COLO829 (cell line): Measurements from ENCODE around the gene CDK10.
"Not testable (repeated sequence)": the region's sequence is repeated elsewhere in the genome, so short reads cannot be mapped to it uniquely, and the experiment has no call there.

Source experiments
- DNase-seq: peaks from one replicate; pipeline ENCODE4 v3.0.0; 2012; ENCODE audit warnings: low spot score

The CDK10 gene

GRCh38 chr16:89695875-89696669 lies 9.6 kb downstream of the CDK10 start:
- DNase-seq = no peak

GRCh38 chr16:89696670-89697128 lies 10.2 kb downstream of the CDK10 start:
- DNase-seq = no peak

GRCh38 chr16:89697161-89697615 lies 10.7 kb downstream of the CDK10 start:
- DNase-seq = no peak

- DNase-seq = no peak
Measured at GRCh38 chr16:89697616-89698331, 11.3 kb downstream of the CDK10 start.

- not testable (repeated sequence) for DNase-seq
Measured at GRCh38 chr16:89698717-89699116, 12.2 kb downstream of the CDK10 start.

- DNase-seq = not testable (repeated sequence)
Measured at GRCh38 chr16:89699629-89700099, 13.2 kb downstream of the CDK10 start.

DNA sequence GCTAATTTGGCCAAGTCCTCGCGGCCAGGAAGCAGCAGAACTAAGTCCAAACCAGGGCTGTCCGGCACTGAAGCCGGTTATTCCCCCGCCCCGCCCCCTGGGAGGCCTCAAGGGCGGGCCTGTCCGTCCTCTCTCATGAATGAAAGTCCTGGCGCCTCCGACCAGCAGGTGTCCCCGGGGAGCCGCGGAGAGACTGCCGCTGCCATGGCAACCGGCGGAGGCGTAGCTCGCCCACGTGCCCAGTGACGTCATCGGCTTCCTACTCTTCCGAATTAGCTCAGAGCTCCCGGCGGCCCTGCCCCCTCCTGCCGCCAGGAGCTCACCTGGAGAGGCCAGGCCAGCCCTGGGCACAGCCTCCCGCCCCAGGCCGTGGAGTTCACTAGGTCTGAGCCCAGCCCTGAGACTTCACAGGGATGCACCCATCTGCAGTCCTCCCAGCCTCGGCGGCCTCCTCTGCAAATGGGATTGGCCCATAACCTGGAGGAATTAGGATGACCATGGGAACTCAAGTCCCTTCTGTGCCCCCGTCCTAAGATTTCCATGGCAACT lies 13.7 kb downstream of the CDK10 start:
- DNase-seq = peak; percentile 85

- no peak for DNase-seq
Measured at GRCh38 chr16:89700649-89701424, 14.3 kb downstream of the CDK10 start.

- DNase-seq = peak; percentile 90
Measured at GRCh38 chr16:89701425-89702406, 15.2 kb downstream of the CDK10 start, which contains the start of gene SPATA2L. Gene SPATA2L (minus strand): TSS chr16:89701705. CDS start chr16:89701232, 473 bp downstream.

DNA sequence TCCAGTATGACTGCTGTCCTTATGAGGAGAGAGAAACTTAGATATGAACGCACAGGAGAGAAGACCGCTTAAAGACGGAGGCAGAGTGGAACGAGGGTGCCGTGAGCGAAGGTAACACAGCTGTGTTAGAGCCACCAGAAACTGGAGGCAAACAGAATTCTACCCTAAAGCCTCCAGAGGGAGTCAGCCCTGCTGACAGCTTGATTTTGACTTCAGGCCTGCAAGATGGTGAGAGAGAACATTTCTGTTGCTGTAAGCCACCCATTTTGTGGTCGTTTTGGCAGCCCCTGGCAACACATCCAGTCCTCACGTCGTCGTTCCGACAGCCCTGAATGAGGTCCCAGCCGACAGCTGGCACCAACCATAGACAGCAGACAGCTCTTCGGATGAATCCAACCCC lies 17.8 kb downstream of the CDK10 start:
- no peak for DNase-seq

DNA sequence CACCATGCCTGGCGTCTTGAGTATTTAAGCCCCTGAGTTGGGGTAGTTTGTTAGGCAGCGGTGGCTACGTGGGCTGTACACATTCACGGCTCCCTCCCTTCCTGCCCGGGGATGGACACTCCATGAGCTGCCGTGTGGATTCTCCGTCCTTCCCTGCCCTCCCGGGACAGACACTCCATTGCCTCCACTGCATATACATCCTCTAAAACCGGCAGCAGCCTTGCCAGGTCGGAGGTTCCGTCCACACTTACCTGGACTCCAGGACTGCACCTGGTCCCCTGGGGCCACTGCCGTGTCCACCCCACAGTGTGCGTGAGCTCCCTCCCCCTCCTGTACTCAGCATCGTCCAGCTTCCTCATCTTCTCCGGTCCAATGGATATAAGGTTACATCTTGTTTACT lies 18.5 kb downstream of the CDK10 start:
- DNase-seq = no peak

- DNase-seq = no peak
Measured at GRCh38 chr16:89706518-89707260, 20.2 kb downstream of the CDK10 start.

DNA sequence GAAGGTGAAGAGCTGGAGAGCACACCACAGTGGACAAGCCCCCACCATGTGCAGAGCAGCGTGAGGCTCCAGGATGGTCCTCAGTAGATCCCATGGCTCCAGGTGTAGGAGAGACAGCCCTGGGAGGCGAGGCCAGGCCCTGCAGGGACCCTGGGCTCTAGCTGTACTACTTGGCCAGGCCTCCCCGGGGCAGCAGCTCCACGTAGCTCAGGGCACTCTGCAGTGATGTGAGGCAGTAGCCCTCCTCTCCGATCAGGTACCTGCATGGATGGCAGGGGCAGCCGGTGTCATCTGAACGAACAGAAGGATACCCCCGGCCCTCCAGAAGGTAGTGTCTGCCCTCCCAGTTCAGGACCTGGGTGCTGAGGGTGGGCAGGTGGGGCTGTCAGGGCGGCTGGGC lies 21.2 kb downstream of the CDK10 start:
- DNase-seq = no peak

DNA sequence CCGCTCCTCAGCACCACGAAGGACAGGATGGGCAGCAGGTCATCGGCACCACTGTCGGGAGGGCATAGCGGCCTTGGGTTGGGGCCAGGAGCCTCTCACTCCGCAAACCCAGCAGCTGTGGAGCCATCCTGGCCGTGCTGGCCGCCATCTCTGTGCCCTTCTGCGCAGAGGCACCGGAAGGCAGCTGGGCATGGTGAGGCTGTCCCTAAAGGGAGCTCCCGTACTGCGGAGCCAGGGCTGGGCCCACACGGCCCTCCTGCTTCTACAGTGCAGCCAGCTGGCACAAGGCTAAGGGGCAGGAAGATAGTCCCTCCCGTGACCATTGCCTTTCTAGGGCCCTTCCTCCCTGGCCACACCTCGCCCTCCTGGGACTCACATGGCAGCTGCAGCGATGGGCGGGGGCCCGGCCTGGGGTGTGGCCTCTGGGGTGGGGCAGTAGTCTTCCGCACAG lies 22.0 kb downstream of the CDK10 start:
- DNase-seq = no peak

GRCh38 chr16:89709166-89709565 lies 22.7 kb downstream of the CDK10 start:
- no peak for DNase-seq

DNA sequence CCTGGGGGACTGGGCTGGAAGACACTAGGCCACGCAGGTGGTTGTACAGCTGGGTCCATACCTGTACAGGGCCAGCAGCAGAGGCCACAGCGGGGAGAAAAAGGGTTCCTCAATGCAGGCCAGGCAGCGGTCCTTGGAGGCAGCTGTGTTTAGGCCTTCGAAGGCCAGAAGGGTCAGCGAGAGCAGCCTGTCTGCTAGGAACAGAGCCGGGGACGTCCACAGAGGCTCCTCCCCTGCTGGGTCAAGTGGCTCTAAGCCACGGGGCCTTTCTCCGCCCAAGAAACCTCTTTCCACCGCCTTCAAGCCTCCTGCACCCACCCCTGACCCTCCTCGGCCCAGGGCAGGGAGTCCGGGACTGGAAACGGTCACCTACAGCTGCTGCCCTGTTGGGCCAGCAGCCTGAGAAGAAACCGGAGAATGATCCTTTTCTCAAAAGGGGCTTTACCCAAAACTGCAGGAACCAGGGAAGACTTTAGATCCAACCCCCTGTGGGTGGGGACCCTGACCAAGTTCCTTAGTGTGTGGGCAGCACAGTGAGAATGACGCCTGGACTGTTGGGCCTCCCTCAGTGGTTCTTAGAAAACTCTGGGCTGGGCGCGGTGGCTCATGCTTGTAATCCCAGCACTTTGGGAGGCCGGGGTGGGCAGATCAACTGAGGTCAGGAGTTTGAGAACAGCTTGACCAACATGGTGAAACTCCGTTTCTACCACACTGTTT lies 23.4 kb downstream of the CDK10 start:
- DNase-seq = no peak

GRCh38 chr16:89710709-89711564 lies 24.4 kb downstream of the CDK10 start:
- DNase-seq = no peak

DNA sequence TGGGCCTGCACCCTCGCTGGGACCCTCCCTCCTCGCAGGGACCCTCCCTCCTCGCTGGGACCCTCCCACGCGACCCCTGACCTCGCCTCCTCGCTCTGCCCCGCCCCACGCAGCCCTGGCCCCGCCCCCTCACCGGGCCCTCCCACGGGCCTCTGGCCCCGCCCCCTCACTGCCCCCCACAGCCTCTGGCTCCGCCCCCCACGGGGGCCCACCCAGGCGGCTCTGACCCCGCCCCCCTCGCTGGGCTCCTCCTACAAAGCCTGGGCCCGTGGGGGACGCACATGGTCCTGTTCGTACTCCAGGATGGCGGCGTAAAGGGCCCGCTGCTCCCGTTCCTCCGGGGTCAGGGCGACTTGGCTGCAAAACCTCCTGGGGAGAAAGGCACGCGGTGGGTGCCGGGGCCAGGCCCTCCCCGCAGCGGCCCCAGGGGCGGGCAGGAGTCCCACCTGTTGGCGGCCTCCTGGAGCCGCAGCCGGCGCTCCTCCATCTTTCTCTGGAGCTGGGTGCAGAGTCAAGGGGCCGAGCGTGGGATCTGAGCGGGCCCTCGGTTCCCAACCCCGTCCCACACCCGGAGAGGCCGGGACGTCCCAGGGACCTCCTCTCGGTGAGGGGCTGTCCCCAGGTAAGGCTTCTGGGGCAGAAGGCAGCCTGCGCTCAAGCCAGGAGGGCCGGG lies 25.2 kb downstream of the CDK10 start:
- DNase-seq = peak; percentile 87
